SK-N-SH (cell line): ENCODE measurements around the gene CPNE4. TPM values are rescaled to one million over a fixed set of nuclear protein-coding genes. Genes with fewer than 3 reads are reported as not detected.

Source experiments
- CTCF ChIA-PET: fragments of 300-600, 350-600 bp; formaldehyde crosslinking; extraction: SDS; loops from one replicate; lab custom pipeline; 2021; lab: Yijun Ruan, JAX
- POLR2A ChIA-PET: fragments of 350-600 bp; sonication (Branson Sonifier 250); formaldehyde crosslinking; extraction: SDS; loops from one replicate; lab custom pipeline; 2020; ENCODE audit warnings: antibody characterized with exemption, inconsistent platforms; lab: Yijun Ruan, JAX
- DNase-seq: peaks from one replicate; pipeline ENCODE4 v3.0.0; 2012
- H2AFZ ChIP-seq: fragments of 200-600 bp; sonication (generic); 2 replicates; pipeline ENCODE4 v1.8.1; 2016; ENCODE audit warnings: antibody characterized with exemption, mild to moderate bottlenecking, low read depth
- H3F3A ChIP-seq: fragments of 200-600 bp; sonication (generic); replicated peaks from 2 replicates; pipeline ENCODE3; 2016; ENCODE audit warnings: antibody characterized with exemption, mild to moderate bottlenecking; ENCODE audit not compliant: insufficient read depth
- H3K27ac ChIP-seq, 2 experiments: fragments of 200-500 bp in 1 of 2; fragments of 200-600 bp in 1 of 2; sonication (Bioruptor generic) in 1 of 2; sonication (generic), shearing (Covaris generic) in 1 of 2; 2 replicates each; pipeline versions ENCODE4 v1.5.1 to v1.6.1; 2014 to 2016; ENCODE audit warnings: low read depth in 2 of 2, inconsistent platforms in 1 of 2, low read length in 1 of 2, mild to moderate bottlenecking in 1 of 2, mixed read lengths in 1 of 2
- H3K27me3 ChIP-seq: fragments of 200-600 bp; sonication (generic), shearing (Covaris generic); 2 replicates; pipeline ENCODE4 v1.6.1; 2016; ENCODE audit warnings: mixed run types; ENCODE audit not compliant: insufficient read depth
- H3K36me3 ChIP-seq, 2 experiments: fragments of 200-500 bp in 1 of 2; fragments of 200-600 bp in 1 of 2; sonication (Bioruptor generic) in 1 of 2; sonication (generic) in 1 of 2; replicated peaks in 1 of 2; 2 replicates each; pipeline versions ENCODE3 to v1.5.1; 2014 to 2016; ENCODE audit warnings: low read length in 1 of 2, mild to moderate bottlenecking in 1 of 2; ENCODE audit not compliant: insufficient read depth in 2 of 2, control insufficient read depth in 1 of 2
- H3K4me1 ChIP-seq, 2 experiments: fragments of 200-500 bp in 1 of 2; fragments of 200-600 bp in 1 of 2; sonication (Bioruptor generic) in 1 of 2; sonication (generic), shearing (Covaris generic) in 1 of 2; 2 replicates each; pipeline versions ENCODE4 v1.5.1 to v1.6.1; 2014 to 2016; ENCODE audit warnings: low read depth in 1 of 2, low read length in 1 of 2, mixed run types in 1 of 2; ENCODE audit not compliant: insufficient read depth in 2 of 2, control insufficient read depth in 1 of 2
- H3K4me2 ChIP-seq: fragments of 200-600 bp; sonication (generic), shearing (Covaris generic); 2 replicates; pipeline ENCODE4 v1.6.1; 2017; ENCODE audit warnings: mixed run types
- H3K4me3 ChIP-seq, 2 experiments: fragments of 200-500 bp in 1 of 2; fragments of 200-600 bp in 1 of 2; sonication (Bioruptor generic) in 1 of 2; sonication (generic), shearing (Covaris generic) in 1 of 2; 2 replicates each; pipeline versions ENCODE4 v1.5.1 to v1.8.1; 2014 to 2016; ENCODE audit warnings: low read depth in 2 of 2, inconsistent platforms in 1 of 2, low read length in 1 of 2, mild to moderate bottlenecking in 1 of 2, mixed read lengths in 1 of 2, moderate library complexity in 1 of 2
- H3K79me2 ChIP-seq: fragments of 200-600 bp; sonication (generic); 2 replicates; pipeline ENCODE4 v1.8.1; 2017; ENCODE audit warnings: mild to moderate bottlenecking; ENCODE audit not compliant: insufficient read depth
- H3K9ac ChIP-seq: fragments of 200-600 bp; sonication (generic); 2 replicates; pipeline ENCODE4 v1.6.1; 2017; ENCODE audit warnings: mixed run types
- H3K9me2 ChIP-seq: fragments of 200-600 bp; sonication (generic); 2 replicates; pipeline ENCODE4 v1.6.1; 2017; ENCODE audit warnings: mixed run types
- H3K9me3 ChIP-seq: fragments of 200-600 bp; sonication (generic); 2 replicates; pipeline ENCODE4 v1.6.1; 2017; ENCODE audit warnings: mixed run types, mild to moderate bottlenecking, moderate library complexity
- H4K20me1 ChIP-seq: fragments of 200-600 bp; sonication (generic); 2 replicates; pipeline ENCODE4 v1.6.1; 2017; ENCODE audit warnings: mild to moderate bottlenecking, mixed run types; ENCODE audit not compliant: insufficient read depth
- CHD2 ChIP-seq: fragments of 150-350 bp; IDR thresholded peaks from 2 replicates; pipeline ENCODE4 v1.6.1; 2018; ENCODE audit warnings: low read length; ENCODE audit not compliant: partially characterized antibody
- EP300 ChIP-seq, 2 experiments: IDR thresholded peaks; 2 replicates each; pipeline versions ENCODE4 v1.4.0 to v1.6.1; 2012; ENCODE audit warnings: borderline replicate concordance in 1 of 2, low read depth in 1 of 2, low read length in 1 of 2
- EZH2phosphoT487 ChIP-seq: fragments of 200-600 bp; sonication (generic); IDR thresholded peaks from 2 replicates; pipeline ENCODE4 v1.6.1; 2017; ENCODE audit warnings: low read depth, mixed run types, mild to moderate bottlenecking, antibody characterized with exemption, moderate library complexity, borderline replicate concordance
- FOSL2 ChIP-seq: IDR thresholded peaks from 2 replicates; pipeline ENCODE4 v1.4.0; 2012; ENCODE audit warnings: low read depth, mild to moderate bottlenecking, moderate library complexity, borderline replicate concordance
- GABPA ChIP-seq: IDR thresholded peaks from 2 replicates; pipeline ENCODE4 v1.4.0; 2012; ENCODE audit warnings: low read depth, mild to moderate bottlenecking
- GATA2 ChIP-seq: sonication (generic); formaldehyde crosslinking; IDR thresholded peaks from 2 replicates; pipeline ENCODE4 v1.5.0; 2020; ENCODE audit warnings: mild to moderate bottlenecking, missing genetic modification reagents
- JUND ChIP-seq: IDR thresholded peaks from 2 replicates; pipeline ENCODE4 v1.4.0; 2012
- MEF2A ChIP-seq: IDR thresholded peaks from 2 replicates; pipeline ENCODE4 v1.4.0; 2012; ENCODE audit warnings: low read depth, borderline replicate concordance
- POLR2AphosphoS5 ChIP-seq: IDR thresholded peaks from 2 replicates; pipeline ENCODE4 v1.6.1; 2012; ENCODE audit warnings: low read depth, low read length
- RAD21 ChIP-seq: IDR thresholded peaks from 2 replicates; pipeline ENCODE4 v1.6.1; 2012; ENCODE audit warnings: mild to moderate bottlenecking, low read length
- RCOR1 ChIP-seq: fragments of 150-350 bp; IDR thresholded peaks from 2 replicates; pipeline ENCODE4 v1.6.1; 2017; ENCODE audit warnings: antibody characterized with exemption, low read length
- RFX5 ChIP-seq: IDR thresholded peaks from 2 replicates; pipeline ENCODE4 v1.6.1; 2012; ENCODE audit warnings: mild to moderate bottlenecking, improper control_type of control experiment, low read length
- RXRA ChIP-seq: IDR thresholded peaks from 2 replicates; pipeline ENCODE4 v1.4.0; 2012; ENCODE audit warnings: low read depth, mild to moderate bottlenecking, borderline replicate concordance
- SIN3A ChIP-seq: IDR thresholded peaks from 2 replicates; pipeline ENCODE4 v1.6.1; 2012; ENCODE audit warnings: low read depth, mild to moderate bottlenecking, low read length, moderate library complexity, borderline replicate concordance
- SMC3 ChIP-seq: IDR thresholded peaks from 2 replicates; pipeline ENCODE4 v1.6.1; 2012; ENCODE audit warnings: low read depth, low read length, improper control_type of control experiment
- TAF1 ChIP-seq: IDR thresholded peaks from 2 replicates; pipeline ENCODE4 v1.6.1; 2012; ENCODE audit warnings: low read depth, mild to moderate bottlenecking, low read length, moderate library complexity, borderline replicate concordance
- TCF12 ChIP-seq: IDR thresholded peaks from 2 replicates; pipeline ENCODE4 v1.4.0; 2012
- YY1 ChIP-seq: IDR thresholded peaks from 2 replicates; pipeline ENCODE4 v1.4.0; 2012; ENCODE audit warnings: low read depth, mild to moderate bottlenecking
- WGBS: methylation state at CpG from one replicate; pipeline ENCODE4 v1.1.6; 2017; ENCODE audit warnings: low lambda C conversion rate; 5-methylcytosine and 5-hydroxymethylcytosine counted together
- polyA plus RNA-seq, 3 experiments: library from polyadenylated mRNA; depleted of rRNA; stranded (reverse); fragments of >200 nt; gene quantifications; 2 replicates each; pipeline ENCODE4 v1.2.3, GENCODE V29; 2012
- TF ChIP-seq, protein P1 (sequence below): IDR thresholded peaks from 2 replicates; pipeline ENCODE4 v1.4.0; 2012; ENCODE audit warnings: low read depth, borderline replicate concordance
- TF ChIP-seq, protein P2 (sequence below): fragments of 200-600 bp; sonication (generic); IDR thresholded peaks from 2 replicates; pipeline ENCODE4 v1.6.1; 2017; ENCODE audit warnings: antibody characterized with exemption, mild to moderate bottlenecking, moderate library complexity
- TF ChIP-seq, protein P3 (sequence below): fragments of 150-350 bp; IDR thresholded peaks from 2 replicates; pipeline ENCODE4 v1.6.1; 2016; ENCODE audit warnings: mild to moderate bottlenecking, low read depth, low read length
- TF ChIP-seq, protein P4 (sequence below): IDR thresholded peaks from 2 replicates; pipeline ENCODE4 v1.4.0; 2012; ENCODE audit warnings: low read depth
- TF ChIP-seq, protein P5 (sequence below): IDR thresholded peaks from 2 replicates; pipeline ENCODE4; 2012

The CPNE4 gene
- polyA plus RNA-seq, 1 of the 3 experiments (the other 2 are of a cell fraction) = not detected

DNA sequence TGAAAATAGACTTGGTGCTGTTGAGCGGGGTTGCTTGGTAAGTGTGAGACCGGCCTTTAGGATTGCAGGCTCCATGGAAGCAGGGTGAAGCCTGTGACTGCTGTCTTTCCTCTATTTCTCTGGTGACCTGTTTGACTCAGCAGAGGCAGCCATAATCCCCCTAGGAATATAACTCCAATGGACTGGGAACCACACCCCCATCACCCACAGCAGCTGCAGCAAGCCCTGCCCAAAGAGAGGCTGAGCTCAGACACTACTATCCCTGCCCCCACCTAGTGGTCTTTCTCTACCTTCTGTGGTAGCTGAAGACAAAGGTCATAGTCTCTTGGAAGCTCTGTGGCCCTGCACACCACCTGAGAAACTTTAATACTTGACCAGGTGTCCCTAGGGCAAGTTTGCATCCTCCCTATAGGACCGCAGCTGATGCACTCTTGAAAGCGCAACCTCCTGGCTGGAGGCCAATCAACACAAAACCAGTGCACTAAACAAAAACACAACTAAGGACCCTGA, 398.5 kb downstream of the CPNE4 start (continued):
- TF ChIP-seq, protein P1, sequence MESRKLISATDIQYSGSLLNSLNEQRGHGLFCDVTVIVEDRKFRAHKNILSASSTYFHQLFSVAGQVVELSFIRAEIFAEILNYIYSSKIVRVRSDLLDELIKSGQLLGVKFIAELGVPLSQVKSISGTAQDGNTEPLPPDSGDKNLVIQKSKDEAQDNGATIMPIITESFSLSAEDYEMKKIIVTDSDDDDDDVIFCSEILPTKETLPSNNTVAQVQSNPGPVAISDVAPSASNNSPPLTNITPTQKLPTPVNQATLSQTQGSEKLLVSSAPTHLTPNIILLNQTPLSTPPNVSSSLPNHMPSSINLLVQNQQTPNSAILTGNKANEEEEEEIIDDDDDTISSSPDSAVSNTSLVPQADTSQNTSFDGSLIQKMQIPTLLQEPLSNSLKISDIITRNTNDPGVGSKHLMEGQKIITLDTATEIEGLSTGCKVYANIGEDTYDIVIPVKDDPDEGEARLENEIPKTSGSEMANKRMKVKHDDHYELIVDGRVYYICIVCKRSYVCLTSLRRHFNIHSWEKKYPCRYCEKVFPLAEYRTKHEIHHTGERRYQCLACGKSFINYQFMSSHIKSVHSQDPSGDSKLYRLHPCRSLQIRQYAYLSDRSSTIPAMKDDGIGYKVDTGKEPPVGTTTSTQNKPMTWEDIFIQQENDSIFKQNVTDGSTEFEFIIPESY = no peak
- TF ChIP-seq SIN3A = no peak
- TF ChIP-seq, protein P2, sequence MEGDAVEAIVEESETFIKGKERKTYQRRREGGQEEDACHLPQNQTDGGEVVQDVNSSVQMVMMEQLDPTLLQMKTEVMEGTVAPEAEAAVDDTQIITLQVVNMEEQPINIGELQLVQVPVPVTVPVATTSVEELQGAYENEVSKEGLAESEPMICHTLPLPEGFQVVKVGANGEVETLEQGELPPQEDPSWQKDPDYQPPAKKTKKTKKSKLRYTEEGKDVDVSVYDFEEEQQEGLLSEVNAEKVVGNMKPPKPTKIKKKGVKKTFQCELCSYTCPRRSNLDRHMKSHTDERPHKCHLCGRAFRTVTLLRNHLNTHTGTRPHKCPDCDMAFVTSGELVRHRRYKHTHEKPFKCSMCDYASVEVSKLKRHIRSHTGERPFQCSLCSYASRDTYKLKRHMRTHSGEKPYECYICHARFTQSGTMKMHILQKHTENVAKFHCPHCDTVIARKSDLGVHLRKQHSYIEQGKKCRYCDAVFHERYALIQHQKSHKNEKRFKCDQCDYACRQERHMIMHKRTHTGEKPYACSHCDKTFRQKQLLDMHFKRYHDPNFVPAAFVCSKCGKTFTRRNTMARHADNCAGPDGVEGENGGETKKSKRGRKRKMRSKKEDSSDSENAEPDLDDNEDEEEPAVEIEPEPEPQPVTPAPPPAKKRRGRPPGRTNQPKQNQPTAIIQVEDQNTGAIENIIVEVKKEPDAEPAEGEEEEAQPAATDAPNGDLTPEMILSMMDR = no peak
- TF ChIP-seq MEF2A = no peak
- TF ChIP-seq, protein P3, sequence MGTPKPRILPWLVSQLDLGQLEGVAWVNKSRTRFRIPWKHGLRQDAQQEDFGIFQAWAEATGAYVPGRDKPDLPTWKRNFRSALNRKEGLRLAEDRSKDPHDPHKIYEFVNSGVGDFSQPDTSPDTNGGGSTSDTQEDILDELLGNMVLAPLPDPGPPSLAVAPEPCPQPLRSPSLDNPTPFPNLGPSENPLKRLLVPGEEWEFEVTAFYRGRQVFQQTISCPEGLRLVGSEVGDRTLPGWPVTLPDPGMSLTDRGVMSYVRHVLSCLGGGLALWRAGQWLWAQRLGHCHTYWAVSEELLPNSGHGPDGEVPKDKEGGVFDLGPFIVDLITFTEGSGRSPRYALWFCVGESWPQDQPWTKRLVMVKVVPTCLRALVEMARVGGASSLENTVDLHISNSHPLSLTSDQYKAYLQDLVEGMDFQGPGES = no peak
- TF ChIP-seq, protein P4, sequence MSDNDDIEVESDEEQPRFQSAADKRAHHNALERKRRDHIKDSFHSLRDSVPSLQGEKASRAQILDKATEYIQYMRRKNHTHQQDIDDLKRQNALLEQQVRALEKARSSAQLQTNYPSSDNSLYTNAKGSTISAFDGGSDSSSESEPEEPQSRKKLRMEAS = no peak

DNA sequence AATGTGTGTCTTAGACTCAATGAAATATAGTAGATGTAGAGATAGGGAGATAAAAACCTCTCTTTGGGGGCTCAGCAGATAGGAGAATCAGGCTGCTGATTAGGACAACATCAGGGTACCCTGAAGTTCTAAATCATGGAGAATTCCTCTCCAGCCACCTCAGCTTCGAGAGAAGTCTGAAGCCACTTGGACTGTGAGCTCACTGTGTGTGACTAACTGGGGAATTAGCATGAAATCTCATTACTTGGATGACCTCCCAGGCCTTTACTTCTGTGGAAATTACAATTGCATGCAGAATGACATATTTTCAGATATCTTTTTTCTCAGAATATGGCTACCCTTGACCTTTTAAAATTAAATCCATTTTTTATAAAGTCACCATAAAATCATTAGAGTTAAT, 404.0 kb downstream of the CPNE4 start:
- H3K4me1 ChIP-seq = no peaks in the 10 kb centered on the region
- H3K27ac ChIP-seq = no peak overlapping the region
- POLR2A ChIA-PET = no interaction called here
- H3K9ac ChIP-seq = no peak overlapping the region
- H3K36me3 ChIP-seq = no peaks in the 10 kb centered on the region
- no peaks in the 10 kb centered on the region for H4K20me1 ChIP-seq
- no peaks in the 10 kb centered on the region for H3K9me2 ChIP-seq
- CTCF ChIA-PET = interaction anchor here (0.6 kb wide), 1 partner anchor 263 kb away, joined by 3 read pairs; no protein-coding TSS in a partner anchor
- no peaks in the 10 kb centered on the region for H3F3A ChIP-seq
- no peaks in the 10 kb centered on the region for H3K27me3 ChIP-seq
- no peak overlapping the region for H2AFZ ChIP-seq
- H3K9me3 ChIP-seq = no peaks in the 10 kb centered on the region
- DNase-seq = no peak
- no peak overlapping the region for H3K4me2 ChIP-seq
- no peaks in the 10 kb centered on the region for H3K79me2 ChIP-seq
- H3K4me3 ChIP-seq = no peak overlapping the region
- WGBS = 23% methylated on average over 1 of the region's 1 CpG
- no peak for TF ChIP-seq SMC3
- TF ChIP-seq RXRA = no peak
- no peak for TF ChIP-seq GATA2 (CRISPR knock-in tag)
- TF ChIP-seq MEF2A = no peak
- TF ChIP-seq YY1 = no peak
- TF ChIP-seq, protein P5, sequence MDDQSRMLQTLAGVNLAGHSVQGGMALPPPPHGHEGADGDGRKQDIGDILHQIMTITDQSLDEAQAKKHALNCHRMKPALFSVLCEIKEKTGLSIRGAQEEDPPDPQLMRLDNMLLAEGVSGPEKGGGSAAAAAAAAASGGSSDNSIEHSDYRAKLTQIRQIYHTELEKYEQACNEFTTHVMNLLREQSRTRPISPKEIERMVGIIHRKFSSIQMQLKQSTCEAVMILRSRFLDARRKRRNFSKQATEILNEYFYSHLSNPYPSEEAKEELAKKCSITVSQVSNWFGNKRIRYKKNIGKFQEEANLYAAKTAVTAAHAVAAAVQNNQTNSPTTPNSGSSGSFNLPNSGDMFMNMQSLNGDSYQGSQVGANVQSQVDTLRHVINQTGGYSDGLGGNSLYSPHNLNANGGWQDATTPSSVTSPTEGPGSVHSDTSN = no peak
- no peak for TF ChIP-seq GABPA
- TF ChIP-seq, protein P3 = no peak
- no peak for TF ChIP-seq TAF1
- TF ChIP-seq EZH2phosphoT487 = no peak
- no peak for TF ChIP-seq POLR2AphosphoS5
- TF ChIP-seq RFX5 = no peak
- TF ChIP-seq RCOR1 = no peak
- TF ChIP-seq FOSL2 = no peak
- TF ChIP-seq JUND = no peak
- no peak for TF ChIP-seq EP300 (IDR thresholded peaks at IDR 0.05; ENCODE audit: borderline replicate concordance in 1 of 2, low read depth in 1 of 2, low read length in 1 of 2)
- TF ChIP-seq TCF12 = no peak
- no peak for TF ChIP-seq RAD21
- no peak for TF ChIP-seq CHD2
